Large intestine (tissue), 3 donors: ENCODE measurements around the gene HSPA1L. TPM values are rescaled to one million over a fixed set of nuclear protein-coding genes. Genes with fewer than 3 reads are reported as not detected.
A peak's percentile ranks its signal among the peaks of the same experiment; 100 is the strongest.

ENCODE experiments used
- DNase-seq, 2 donors: peaks; one replicate each; pipeline versions ENCODE4 v3.0.0 to v3.0.0-alpha.2; 2013
- H3K27ac ChIP-seq: one replicate; pipeline ENCODE4 v1.5.1; 2013; ENCODE audit warnings: low read length
- H3K27me3 ChIP-seq: 2 replicates; pipeline ENCODE4 v1.6.1; 2013; ENCODE audit warnings: low read length; ENCODE audit not compliant: control insufficient read depth, insufficient read depth
- H3K36me3 ChIP-seq: 2 replicates; pipeline ENCODE4 v1.6.1; 2013; ENCODE audit warnings: low read length; ENCODE audit not compliant: control insufficient read depth, insufficient read depth
- H3K4me1 ChIP-seq: one replicate; pipeline ENCODE4 v1.6.1; 2013; ENCODE audit warnings: low read length; ENCODE audit not compliant: control insufficient read depth, insufficient read depth
- H3K4me3 ChIP-seq: one replicate; pipeline ENCODE4 v1.5.1; 2013; ENCODE audit warnings: low read length
- H3K9me3 ChIP-seq: one replicate; pipeline ENCODE4 v1.6.1; 2013; ENCODE audit warnings: mild to moderate bottlenecking, low read depth, low read length, moderate library complexity; ENCODE audit not compliant: control insufficient read depth
- WGBS: methylation state at CpG from one replicate; pipeline ENCODE4 v1.1.5; 2013; ENCODE audit warnings: low lambda C conversion rate; ENCODE audit not compliant: insufficient coverage; 5-methylcytosine and 5-hydroxymethylcytosine counted together
- polyA plus RNA-seq: library from polyadenylated mRNA; unstranded; fragments of 120-200 nt; gene quantifications from one replicate; pipeline ENCODE4 v1.2.1, GENCODE V29; 2013

HSPA1L gene
- polyA plus RNA-seq, 1 donor: 2.8 TPM

- H3K36me3 ChIP-seq: peaks cover 44% of the 10 kb centered on the region
- no peaks in the 10 kb centered on the region for H3K9me3 ChIP-seq
- peak overlapping the region; percentile 96 for H3K4me3 ChIP-seq
- H3K4me1 ChIP-seq: peaks cover 22% of the 10 kb centered on the region
- no CpG with 5 or more reads among the region's 1 CpG for WGBS
- peak; percentile 49 to 77 for DNase-seq
- H3K27ac ChIP-seq: peak overlapping the region; percentile 96
- H3K27me3 ChIP-seq: no peaks in the 10 kb centered on the region
Observed at GRCh38 chr6:31837369-31838113, 22.5 kb upstream of the HSPA1L start.

GRCh38 chr6:31836474-31837368 lies 21.6 kb upstream of the HSPA1L start:
- H3K36me3 ChIP-seq: peaks cover 44% of the 10 kb centered on the region
- H3K27ac ChIP-seq: peak overlapping the region; percentile 96
- no peak for DNase-seq
- WGBS: 20% methylated on average over 1 of the region's 12 CpGs
- H3K4me3 ChIP-seq: peak overlapping the region; percentile 96
- H3K4me1 ChIP-seq: peaks cover 23% of the 10 kb centered on the region
- H3K9me3 ChIP-seq: no peaks in the 10 kb centered on the region
- no peaks in the 10 kb centered on the region for H3K27me3 ChIP-seq

DNA sequence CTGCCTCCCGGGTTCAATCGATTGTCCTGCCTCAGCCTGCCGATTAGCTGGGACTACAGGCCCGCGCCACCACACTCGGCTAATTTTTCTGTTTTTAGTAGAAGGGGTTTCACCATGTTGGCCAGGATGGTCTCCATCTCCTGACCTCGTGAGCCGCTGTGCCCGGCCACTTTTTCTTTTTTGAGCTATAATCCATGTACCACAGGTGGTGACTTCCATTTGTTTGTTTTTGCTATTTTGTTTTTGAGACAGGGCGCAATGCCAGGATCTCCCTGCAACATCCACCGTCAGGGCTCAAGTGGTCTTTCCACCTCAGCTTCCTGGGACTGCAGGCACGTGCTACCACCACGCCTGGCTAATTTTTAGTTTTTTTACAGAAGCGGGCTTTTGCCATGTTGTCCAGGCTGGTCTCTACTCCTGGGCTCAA lies 21.0 kb upstream of the HSPA1L start:
- Histone ChIP-seq H3K27ac (peak overlapping the region; percentile 96), H3K9me3 (no peaks in the 10 kb centered on the region), H3K36me3 (peaks cover 40% of the 10 kb centered on the region), H3K27me3 (no peaks in the 10 kb centered on the region), H3K4me1 (peaks cover 30% of the 10 kb centered on the region), H3K4me3 (peak overlapping the region; percentile 96)
- 40% methylated on average over 1 of the region's 14 CpGs for WGBS
- DNase-seq: no peak

GRCh38 chr6:31834367-31835250 lies 19.5 kb upstream of the HSPA1L start:
- Histone ChIP-seq H3K27me3 (no peaks in the 10 kb centered on the region), H3K27ac (peak overlapping the region; percentile 96), H3K4me3 (peak overlapping the region; percentile 96), H3K9me3 (no peaks in the 10 kb centered on the region), H3K4me1 (peaks cover 32% of the 10 kb centered on the region), H3K36me3 (peaks cover 28% of the 10 kb centered on the region)
- no CpG with 5 or more reads among the region's 59 CpGs for WGBS
- peak; percentile 87 to 94 for DNase-seq

GRCh38 chr6:31831350-31832215 lies 16.5 kb upstream of the HSPA1L start:
- Histone ChIP-seq H3K27me3 (no peaks in the 10 kb centered on the region), H3K9me3 (no peaks in the 10 kb centered on the region), H3K27ac (peak overlapping the region; percentile 92), H3K4me1 (peaks cover 17% of the 10 kb centered on the region), H3K4me3 (peak overlapping the region; percentile 73), H3K36me3 (no peaks in the 10 kb centered on the region)
- 100% methylated on average over 1 of the region's 15 CpGs for WGBS
- peak in 1 of 2 donors; percentile 22 for DNase-seq

- H3K4me3 ChIP-seq: peak overlapping the region; percentile 73
- no peaks in the 10 kb centered on the region for H3K9me3 ChIP-seq
- 23% methylated on average over 2 of the region's 6 CpGs for WGBS
- H3K36me3 ChIP-seq: no peaks in the 10 kb centered on the region
- peak overlapping the region; percentile 92 for H3K27ac ChIP-seq
- H3K27me3 ChIP-seq: no peaks in the 10 kb centered on the region
- H3K4me1 ChIP-seq: peaks cover 17% of the 10 kb centered on the region
- DNase-seq: peak in 1 of 2 donors; percentile 27
Observed at GRCh38 chr6:31830886-31831335, 15.8 kb upstream of the HSPA1L start.

DNA sequence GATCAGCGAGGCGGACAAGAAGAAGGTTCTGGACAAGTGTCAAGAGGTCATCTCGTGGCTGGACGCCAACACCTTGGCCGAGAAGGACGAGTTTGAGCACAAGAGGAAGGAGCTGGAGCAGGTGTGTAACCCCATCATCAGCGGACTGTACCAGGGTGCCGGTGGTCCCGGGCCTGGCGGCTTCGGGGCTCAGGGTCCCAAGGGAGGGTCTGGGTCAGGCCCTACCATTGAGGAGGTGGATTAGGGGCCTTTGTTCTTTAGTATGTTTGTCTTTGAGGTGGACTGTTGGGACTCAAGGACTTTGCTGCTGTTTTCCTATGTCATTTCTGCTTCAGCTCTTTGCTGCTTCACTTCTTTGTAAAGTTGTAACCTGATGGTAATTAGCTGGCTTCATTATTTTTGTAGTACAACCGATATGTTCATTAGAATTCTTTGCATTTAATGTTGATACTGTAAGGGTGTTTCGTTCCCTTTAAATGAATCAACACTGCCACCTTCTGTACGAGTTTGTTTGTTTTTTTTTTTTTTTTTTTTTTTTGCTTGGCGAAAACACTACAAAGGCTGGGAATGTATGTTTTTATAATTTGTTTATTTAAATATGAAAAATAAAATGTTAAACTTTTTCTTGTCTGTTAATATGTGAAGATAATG lies 14.7 kb upstream of the HSPA1L start:
- WGBS: 0% methylated on average over 4 of the region's 15 CpGs
- H3K36me3 ChIP-seq: no peaks in the 10 kb centered on the region
- H3K9me3 ChIP-seq: no peaks in the 10 kb centered on the region
- peak in 1 of 2 donors; percentile 61 for DNase-seq
- peaks cover 21% of the 10 kb centered on the region for H3K4me1 ChIP-seq
- peak overlapping the region; percentile 92 for H3K27ac ChIP-seq
- no peaks in the 10 kb centered on the region for H3K27me3 ChIP-seq
- H3K4me3 ChIP-seq: peak overlapping the region; percentile 73

GRCh38 chr6:31827286-31828079 lies 12.4 kb upstream of the HSPA1L start, which contains the start of gene HSPA1B:
TSS of gene HSPA1B (plus strand) at chr6:31827738. CDS start at chr6:31827951, 213 bp downstream.
- peak; percentile 98 to 100 for DNase-seq
- peak within 1 kb of the TSS; percentile 91 for H3K27ac ChIP-seq
- no CpG with 5 or more reads among the region's 56 CpGs for WGBS
- H3K27me3 ChIP-seq: no peaks in the 10 kb centered on the region
- H3K4me1 ChIP-seq: peaks cover 22% of the 10 kb centered on the region
- no peaks in the 10 kb centered on the region for H3K36me3 ChIP-seq
- H3K4me3 ChIP-seq: peak within 1 kb of the TSS; percentile 85
- no peaks in the 10 kb centered on the region for H3K9me3 ChIP-seq
